ENCODE measurements around the gene GMDS.

GMDS gene

GRCh38 chr6:1623769-1624057, 621.7 kb downstream of the GMDS start (continued):
- no peak for TF ChIP-seq POU6F1 (CRISPR knock-in tag; IDR thresholded peaks at IDR 0.05; ENCODE audit: borderline replicate concordance, low read depth)
- TF ChIP-seq SNAI2 (CRISPR knock-in tag; IDR thresholded peaks at IDR 0.05), result no peak
- TF ChIP-seq ARNTL (CRISPR knock-in tag; IDR thresholded peaks at IDR 0.05; ENCODE audit: borderline replicate concordance, low read depth), result no peak

DNA sequence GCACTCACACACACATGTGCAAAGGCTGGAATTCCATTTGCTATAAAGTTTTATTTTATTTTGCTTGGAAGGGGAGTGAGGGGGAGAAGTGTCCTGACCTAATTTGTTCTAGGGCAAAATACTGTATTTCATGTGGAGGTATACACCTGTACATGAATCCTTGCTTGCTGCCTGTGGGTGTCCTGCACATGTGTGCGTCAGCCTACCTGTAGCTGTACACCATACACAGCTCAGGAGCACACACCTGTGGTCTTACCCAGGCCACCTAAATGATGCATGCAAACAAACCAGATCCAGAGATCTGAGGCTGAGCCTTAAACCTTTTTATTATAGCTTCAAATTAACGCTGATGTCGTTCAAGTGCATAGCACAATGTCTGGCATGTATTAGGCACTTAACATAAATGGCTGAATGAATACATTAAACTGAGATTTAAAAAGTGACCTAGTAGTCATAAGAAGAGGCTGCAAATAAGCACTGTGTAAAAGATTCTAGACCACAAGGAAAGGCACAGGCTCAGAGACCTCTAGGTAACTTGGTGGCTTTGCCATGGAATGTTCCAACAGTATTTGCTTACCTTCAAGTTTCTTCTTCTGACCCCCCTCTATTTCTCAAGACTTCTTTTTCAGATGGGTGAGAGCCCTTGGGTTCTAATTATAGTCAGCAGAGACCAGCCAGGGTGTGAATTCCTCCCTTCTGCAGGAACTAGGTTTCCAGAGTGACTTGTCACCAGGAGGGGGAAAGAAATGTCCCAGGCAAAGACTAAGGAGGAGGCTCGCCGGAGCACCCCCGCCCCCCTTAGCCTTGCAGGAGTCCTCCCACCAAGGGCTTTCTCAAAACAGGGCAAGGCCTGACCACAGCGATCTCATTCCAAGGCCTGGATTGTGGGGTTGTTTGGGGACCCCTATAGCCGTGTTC, 622.3 kb downstream of the GMDS start:
- no peak for TF ChIP-seq ZNF8 (CRISPR knock-in tag; IDR thresholded peaks at IDR 0.05)
- TF ChIP-seq ZC3H10 (CRISPR knock-in tag; IDR thresholded peaks at IDR 0.05), result no peak
- TF ChIP-seq CSRNP3 (CRISPR knock-in tag; IDR thresholded peaks at IDR 0.05), result no peak
- TF ChIP-seq ZFP3 (CRISPR knock-in tag; IDR thresholded peaks at IDR 0.05), result no peak
- no peak for TF ChIP-seq ZNF70 (CRISPR knock-in tag; IDR thresholded peaks at IDR 0.05)
- no peak for TF ChIP-seq TCF4 (CRISPR knock-in tag; IDR thresholded peaks at IDR 0.05; ENCODE audit: borderline replicate concordance)
- no peak for TF ChIP-seq PATZ1 (CRISPR knock-in tag; IDR thresholded peaks at IDR 0.05; ENCODE audit: borderline replicate concordance)
- TF ChIP-seq ZFP30 (CRISPR knock-in tag; IDR thresholded peaks at IDR 0.05), result no peak
- TF ChIP-seq CSDC2 (CRISPR knock-in tag; IDR thresholded peaks at IDR 0.05), result no peak
- TF ChIP-seq SNAI2 (CRISPR knock-in tag; IDR thresholded peaks at IDR 0.05), result no peak
- no peak for ATAC-seq

DNA sequence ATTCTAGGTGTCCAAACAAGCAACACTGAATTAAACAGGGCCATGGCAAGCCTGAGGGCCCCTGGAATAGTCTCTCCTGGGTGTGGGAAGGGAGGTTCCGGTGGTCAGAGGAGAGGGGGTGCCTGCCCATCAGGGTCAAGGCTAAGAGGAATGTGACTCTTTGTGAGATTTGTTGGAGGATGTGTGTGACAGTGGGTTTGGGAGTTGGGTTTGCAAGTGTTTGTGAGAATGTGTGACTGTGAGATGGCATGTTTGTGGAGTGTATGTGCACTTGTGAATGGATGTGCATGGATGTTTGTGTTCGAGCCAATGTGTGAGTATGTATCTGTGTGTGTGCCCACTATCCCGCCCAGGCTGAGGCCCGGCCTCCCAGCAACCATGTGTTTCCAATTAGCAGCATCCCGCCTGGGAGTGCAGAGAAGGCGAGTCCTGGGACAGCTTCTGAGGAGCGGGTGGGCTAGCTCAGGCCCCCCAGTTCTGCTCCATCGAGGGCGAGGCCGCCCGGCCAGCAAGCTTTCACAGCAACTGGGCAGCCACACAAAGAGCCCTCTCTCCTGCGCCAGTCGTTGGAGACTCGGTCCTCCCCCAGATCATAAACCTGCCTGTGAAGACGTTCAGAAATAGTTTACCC, 623.1 kb downstream of the GMDS start:
- TF ChIP-seq TCF4 (CRISPR knock-in tag; IDR thresholded peaks at IDR 0.05; ENCODE audit: borderline replicate concordance) (peak; percentile 82), ARNTL (CRISPR knock-in tag; IDR thresholded peaks at IDR 0.05; ENCODE audit: borderline replicate concordance, low read depth) (no peak)
- TF ChIP-seq, protein P1, sequence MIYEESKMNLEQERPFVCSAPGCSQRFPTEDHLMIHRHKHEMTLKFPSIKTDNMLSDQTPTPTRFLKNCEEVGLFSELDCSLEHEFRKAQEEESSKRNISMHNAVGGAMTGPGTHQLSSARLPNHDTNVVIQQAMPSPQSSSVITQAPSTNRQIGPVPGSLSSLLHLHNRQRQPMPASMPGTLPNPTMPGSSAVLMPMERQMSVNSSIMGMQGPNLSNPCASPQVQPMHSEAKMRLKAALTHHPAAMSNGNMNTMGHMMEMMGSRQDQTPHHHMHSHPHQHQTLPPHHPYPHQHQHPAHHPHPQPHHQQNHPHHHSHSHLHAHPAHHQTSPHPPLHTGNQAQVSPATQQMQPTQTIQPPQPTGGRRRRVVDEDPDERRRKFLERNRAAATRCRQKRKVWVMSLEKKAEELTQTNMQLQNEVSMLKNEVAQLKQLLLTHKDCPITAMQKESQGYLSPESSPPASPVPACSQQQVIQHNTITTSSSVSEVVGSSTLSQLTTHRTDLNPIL (CRISPR knock-in tag; IDR thresholded peaks at IDR 0.05; ENCODE audit: low read depth), result no peak
- peak; percentile 69 for ATAC-seq

GRCh38 chr6:1621070-1621701, 624.2 kb downstream of the GMDS start:
- TF ChIP-seq, protein P1 (CRISPR knock-in tag; IDR thresholded peaks at IDR 0.05; ENCODE audit: low read depth), result no peak
- no peak for TF ChIP-seq TOX (CRISPR knock-in tag; IDR thresholded peaks at IDR 0.05; ENCODE audit: borderline replicate concordance)
- TF ChIP-seq ARNTL (CRISPR knock-in tag; IDR thresholded peaks at IDR 0.05; ENCODE audit: borderline replicate concordance, low read depth), result no peak
- no peak for TF ChIP-seq ZFP30 (CRISPR knock-in tag; IDR thresholded peaks at IDR 0.05)
- ATAC-seq, result no peak

DNA sequence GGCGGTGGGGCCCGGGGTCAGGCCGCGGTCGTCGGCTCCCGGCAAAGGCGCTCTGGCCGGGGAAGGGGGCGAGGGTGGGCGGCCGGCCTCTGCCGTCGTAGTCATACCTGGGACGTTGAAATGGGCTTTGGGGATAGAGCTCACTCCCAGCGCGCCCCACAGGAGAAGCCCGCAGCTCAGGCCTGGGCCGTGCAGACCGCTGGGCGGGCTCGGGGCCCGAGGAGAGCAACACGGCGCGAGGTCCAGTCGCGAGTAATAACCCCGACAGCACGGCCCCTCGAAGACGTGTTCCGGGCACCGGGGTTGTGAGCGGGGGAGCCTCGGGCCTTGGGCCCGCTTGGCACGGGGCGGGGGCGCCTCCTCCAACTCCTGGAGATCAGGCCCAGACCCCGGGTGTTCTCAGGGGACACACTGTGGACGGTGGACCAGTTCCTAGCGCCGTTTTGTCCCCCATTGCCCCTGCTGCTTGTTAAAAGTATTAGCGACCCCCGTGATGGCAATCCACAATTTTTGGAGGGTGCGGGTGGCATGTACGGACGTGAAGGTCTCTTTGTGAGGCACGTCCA, 624.8 kb downstream of the GMDS start:
- no peak for ATAC-seq
- TF ChIP-seq ZFP30 (CRISPR knock-in tag; IDR thresholded peaks at IDR 0.05), result no peak
- TF ChIP-seq BACH2 (CRISPR knock-in tag; IDR thresholded peaks at IDR 0.05; ENCODE audit: borderline replicate concordance), result no peak
- TF ChIP-seq SNAI2 (CRISPR knock-in tag; IDR thresholded peaks at IDR 0.05), result no peak
- no peak for TF ChIP-seq ZFP3 (CRISPR knock-in tag; IDR thresholded peaks at IDR 0.05)
- TF ChIP-seq GLIS3 (CRISPR knock-in tag; IDR thresholded peaks at IDR 0.05), result no peak
- TF ChIP-seq PATZ1 (CRISPR knock-in tag; IDR thresholded peaks at IDR 0.05; ENCODE audit: borderline replicate concordance), result no peak
- no peak for TF ChIP-seq TSHZ2 (CRISPR knock-in tag; IDR thresholded peaks at IDR 0.05)
- TF ChIP-seq PPARA (CRISPR knock-in tag; IDR thresholded peaks at IDR 0.05; ENCODE audit: borderline replicate concordance), result no peak

Measured in SK-N-SH treated with all-trans-retinoic acid at 6 μM for 48 hours (cell line).